Spleen (tissue), 7 donors: ENCODE data around the gene GRIN2D.
"Not testable (repeated sequence)": the region's sequence is repeated elsewhere in the genome, so short reads cannot be mapped to it uniquely, and the experiment has no call there.

Experiments
- CTCF ChIP-seq, 11 experiments: fragments of 200-600 bp in 7 of 11; fragments of 450-650 bp in 4 of 11; sonication (generic) in 4 of 11; IDR thresholded peaks in 8 of 11; conservative IDR thresholded peaks in 3 of 11; 1 replicate in 7 of 11; 2 replicates in 4 of 11; pipeline versions ENCODE4 v1.4.0 to v1.8.0; 2016 to 2021; ENCODE audit warnings: antibody characterized with exemption in 11 of 11, inconsistent platforms in 4 of 11, mild to moderate bottlenecking in 1 of 11
- POLR2AphosphoS5 ChIP-seq, 3 donors: sonication (generic); formaldehyde crosslinking; IDR thresholded peaks; one replicate each; pipeline ENCODE4 v1.5.1; 2017; ENCODE audit warnings: antibody characterized with exemption in 3 of 3
- donor health status: DM: no; HTN: no; CAD: no; lungs with moderate emphysema.
- donor health status: DM: no; HTN: no; CAD: no.
- donor health status: DM: no; HTN: no; CAD: no.

GRCh38 chr19:48392006-48392344 lies 1.5 kb upstream of the GRIN2D start:
- TF ChIP-seq POLR2AphosphoS5 (IDR thresholded peaks at IDR 0.05); CTCF (IDR thresholded peaks at IDR 0.05 in 8 of 11, conservative IDR thresholded peaks at IDR 0.05 in 3 of 11): not testable (repeated sequence)
